SK-N-SH (cell line): ENCODE measurements around the gene P2RX3.

Source experiments
- CTCF ChIP-seq: fragments of 200-600 bp; sonication (generic); IDR thresholded peaks from 2 replicates; pipeline ENCODE4 v1.6.1; 2017; ENCODE audit warnings: antibody characterized with exemption, mild to moderate bottlenecking, moderate library complexity
- EP300 ChIP-seq, 2 experiments: IDR thresholded peaks; 2 replicates each; pipeline versions ENCODE4 v1.4.0 to v1.6.1; 2012; ENCODE audit warnings: borderline replicate concordance in 1 of 2, low read depth in 1 of 2, low read length in 1 of 2
- EZH2phosphoT487 ChIP-seq: fragments of 200-600 bp; sonication (generic); IDR thresholded peaks from 2 replicates; pipeline ENCODE4 v1.6.1; 2017; ENCODE audit warnings: low read depth, mixed run types, mild to moderate bottlenecking, antibody characterized with exemption, moderate library complexity, borderline replicate concordance
- FOSL2 ChIP-seq: IDR thresholded peaks from 2 replicates; pipeline ENCODE4 v1.4.0; 2012; ENCODE audit warnings: low read depth, mild to moderate bottlenecking, moderate library complexity, borderline replicate concordance
- GATA2 ChIP-seq: sonication (generic); formaldehyde crosslinking; IDR thresholded peaks from 2 replicates; pipeline ENCODE4 v1.5.0; 2020; ENCODE audit warnings: mild to moderate bottlenecking, missing genetic modification reagents
- NFIC ChIP-seq: IDR thresholded peaks from 2 replicates; pipeline ENCODE4 v1.4.0; 2012; ENCODE audit warnings: borderline replicate concordance
- POLR2AphosphoS5 ChIP-seq: IDR thresholded peaks from 2 replicates; pipeline ENCODE4 v1.6.1; 2012; ENCODE audit warnings: low read depth, low read length
- RFX5 ChIP-seq: IDR thresholded peaks from 2 replicates; pipeline ENCODE4 v1.6.1; 2012; ENCODE audit warnings: mild to moderate bottlenecking, improper control_type of control experiment, low read length
- RXRA ChIP-seq: IDR thresholded peaks from 2 replicates; pipeline ENCODE4 v1.4.0; 2012; ENCODE audit warnings: low read depth, mild to moderate bottlenecking, borderline replicate concordance
- SIN3A ChIP-seq: IDR thresholded peaks from 2 replicates; pipeline ENCODE4 v1.6.1; 2012; ENCODE audit warnings: low read depth, mild to moderate bottlenecking, low read length, moderate library complexity, borderline replicate concordance
- SMC3 ChIP-seq: IDR thresholded peaks from 2 replicates; pipeline ENCODE4 v1.6.1; 2012; ENCODE audit warnings: low read depth, low read length, improper control_type of control experiment
- TEAD4 ChIP-seq: IDR thresholded peaks from 2 replicates; pipeline ENCODE4 v1.4.0; 2012; ENCODE audit warnings: mild to moderate bottlenecking, borderline replicate concordance; ENCODE audit not compliant: insufficient read depth
- USF1 ChIP-seq: IDR thresholded peaks from 2 replicates; pipeline ENCODE4 v1.4.0; 2012; ENCODE audit warnings: low read depth, borderline replicate concordance
- TF ChIP-seq, protein P1 (sequence below): IDR thresholded peaks from 2 replicates; pipeline ENCODE4 v1.4.0; 2012; ENCODE audit warnings: low read depth

GRCh38 chr11:57363131-57364080 lies 25.3 kb downstream of the P2RX3 start:
- no peak for TF ChIP-seq RXRA
- TF ChIP-seq CTCF: no peak
- TF ChIP-seq SIN3A: no peak
- TF ChIP-seq POLR2AphosphoS5: no peak
- TF ChIP-seq USF1: no peak
- TF ChIP-seq, protein P1, sequence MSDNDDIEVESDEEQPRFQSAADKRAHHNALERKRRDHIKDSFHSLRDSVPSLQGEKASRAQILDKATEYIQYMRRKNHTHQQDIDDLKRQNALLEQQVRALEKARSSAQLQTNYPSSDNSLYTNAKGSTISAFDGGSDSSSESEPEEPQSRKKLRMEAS: no peak
- TF ChIP-seq GATA2: no peak
- TF ChIP-seq EZH2phosphoT487: no peak
- no peak for TF ChIP-seq EP300 (IDR thresholded peaks at IDR 0.05; ENCODE audit: borderline replicate concordance in 1 of 2, low read depth in 1 of 2, low read length in 1 of 2)
- TF ChIP-seq RFX5: no peak
- no peak for TF ChIP-seq SMC3
- TF ChIP-seq FOSL2: no peak
- no peak for TF ChIP-seq NFIC
- no peak for TF ChIP-seq TEAD4
